Measurements from ENCODE around the gene ARHGEF12.
A peak's percentile ranks its signal among the peaks of the same experiment; 100 is the strongest.

The ARHGEF12 gene, protein sequence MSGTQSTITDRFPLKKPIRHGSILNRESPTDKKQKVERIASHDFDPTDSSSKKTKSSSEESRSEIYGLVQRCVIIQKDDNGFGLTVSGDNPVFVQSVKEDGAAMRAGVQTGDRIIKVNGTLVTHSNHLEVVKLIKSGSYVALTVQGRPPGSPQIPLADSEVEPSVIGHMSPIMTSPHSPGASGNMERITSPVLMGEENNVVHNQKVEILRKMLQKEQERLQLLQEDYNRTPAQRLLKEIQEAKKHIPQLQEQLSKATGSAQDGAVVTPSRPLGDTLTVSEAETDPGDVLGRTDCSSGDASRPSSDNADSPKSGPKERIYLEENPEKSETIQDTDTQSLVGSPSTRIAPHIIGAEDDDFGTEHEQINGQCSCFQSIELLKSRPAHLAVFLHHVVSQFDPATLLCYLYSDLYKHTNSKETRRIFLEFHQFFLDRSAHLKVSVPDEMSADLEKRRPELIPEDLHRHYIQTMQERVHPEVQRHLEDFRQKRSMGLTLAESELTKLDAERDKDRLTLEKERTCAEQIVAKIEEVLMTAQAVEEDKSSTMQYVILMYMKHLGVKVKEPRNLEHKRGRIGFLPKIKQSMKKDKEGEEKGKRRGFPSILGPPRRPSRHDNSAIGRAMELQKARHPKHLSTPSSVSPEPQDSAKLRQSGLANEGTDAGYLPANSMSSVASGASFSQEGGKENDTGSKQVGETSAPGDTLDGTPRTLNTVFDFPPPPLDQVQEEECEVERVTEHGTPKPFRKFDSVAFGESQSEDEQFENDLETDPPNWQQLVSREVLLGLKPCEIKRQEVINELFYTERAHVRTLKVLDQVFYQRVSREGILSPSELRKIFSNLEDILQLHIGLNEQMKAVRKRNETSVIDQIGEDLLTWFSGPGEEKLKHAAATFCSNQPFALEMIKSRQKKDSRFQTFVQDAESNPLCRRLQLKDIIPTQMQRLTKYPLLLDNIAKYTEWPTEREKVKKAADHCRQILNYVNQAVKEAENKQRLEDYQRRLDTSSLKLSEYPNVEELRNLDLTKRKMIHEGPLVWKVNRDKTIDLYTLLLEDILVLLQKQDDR (N-terminal part only)

DNA sequence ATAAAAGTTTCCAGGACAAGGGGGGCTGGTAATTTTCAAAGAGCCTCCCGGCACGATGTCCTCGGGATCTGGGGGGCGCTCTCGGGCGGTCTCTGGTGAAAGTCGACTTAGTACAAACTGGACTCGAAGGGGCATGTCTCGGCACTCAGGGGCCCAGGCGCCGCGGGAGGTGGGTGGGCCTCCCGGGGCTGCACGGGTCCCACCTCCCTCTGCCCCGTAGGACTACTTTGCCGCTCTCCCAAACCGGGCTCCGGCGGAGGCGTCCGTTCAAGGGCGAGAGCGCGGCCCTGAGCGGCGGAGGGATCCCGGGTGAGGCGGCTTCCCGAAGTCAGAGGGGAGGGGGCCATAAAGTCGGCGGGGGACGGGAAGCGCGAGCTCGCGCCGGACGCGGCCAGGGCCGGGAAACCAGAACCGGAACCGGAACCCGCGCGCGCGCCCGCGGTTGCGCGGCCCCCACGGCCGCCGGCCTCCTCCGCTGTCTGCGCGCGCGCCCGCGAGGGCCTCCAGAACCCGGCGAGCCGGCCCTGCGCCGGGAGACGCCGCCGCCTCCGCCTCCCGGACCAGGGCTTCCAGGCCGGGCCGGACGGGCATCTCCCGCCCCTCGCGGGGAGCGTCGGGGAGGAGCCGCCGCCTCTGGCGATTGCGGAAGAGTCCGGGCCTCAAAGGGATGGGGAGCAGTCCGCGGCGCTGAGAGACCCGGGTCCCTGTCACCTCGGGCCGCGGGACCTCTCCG lies at the start of gene ARHGEF12:
Gene ARHGEF12 (plus strand): TSS at position 506 of the 733 bp plus-strand sequence. CDS start 831 bp downstream, outside the sequence.
- DNase-seq, result peak; percentile 95 to 98

DNA sequence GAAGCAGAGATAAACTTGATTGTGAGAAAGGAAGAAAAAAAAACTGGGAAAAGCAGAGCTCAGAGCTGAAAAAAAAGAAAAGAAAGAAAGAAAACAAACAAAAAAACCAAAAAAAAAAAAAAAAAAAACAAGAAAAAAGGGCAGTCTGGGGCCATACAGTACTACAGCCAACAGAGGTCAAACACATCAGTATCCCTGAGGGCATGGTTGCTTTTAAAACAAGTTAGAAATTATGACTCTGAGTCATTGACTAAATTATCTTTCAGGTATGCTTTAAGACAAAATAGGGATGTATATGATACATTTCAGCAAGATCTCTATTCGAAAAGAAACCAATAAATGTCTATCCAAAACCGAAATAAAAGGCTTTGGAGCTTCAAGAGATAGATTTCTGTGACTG lies 48.2 kb upstream of the ARHGEF12 start:
- DNase-seq, result no peak

DNA sequence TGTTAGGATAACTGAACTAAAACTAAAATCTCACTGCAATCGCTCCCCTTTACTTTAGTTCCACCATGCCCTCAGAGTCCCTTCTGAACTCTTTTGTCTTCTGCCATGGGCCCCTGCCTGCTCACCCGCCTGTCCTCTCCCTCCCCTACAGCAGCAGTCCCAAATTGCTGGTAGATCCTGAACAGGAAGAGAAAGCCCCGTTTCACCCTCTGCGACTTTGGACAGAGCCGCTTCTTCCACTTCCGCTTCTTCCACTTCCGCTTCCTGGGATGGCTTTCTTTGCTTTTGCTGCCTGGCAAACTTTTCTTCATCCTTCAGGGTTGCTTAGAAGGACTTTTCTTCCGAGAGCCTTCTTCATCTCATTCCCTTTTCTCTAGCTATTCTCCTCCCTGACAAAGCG lies 46.8 kb upstream of the ARHGEF12 start:
- no peak for DNase-seq

DNA sequence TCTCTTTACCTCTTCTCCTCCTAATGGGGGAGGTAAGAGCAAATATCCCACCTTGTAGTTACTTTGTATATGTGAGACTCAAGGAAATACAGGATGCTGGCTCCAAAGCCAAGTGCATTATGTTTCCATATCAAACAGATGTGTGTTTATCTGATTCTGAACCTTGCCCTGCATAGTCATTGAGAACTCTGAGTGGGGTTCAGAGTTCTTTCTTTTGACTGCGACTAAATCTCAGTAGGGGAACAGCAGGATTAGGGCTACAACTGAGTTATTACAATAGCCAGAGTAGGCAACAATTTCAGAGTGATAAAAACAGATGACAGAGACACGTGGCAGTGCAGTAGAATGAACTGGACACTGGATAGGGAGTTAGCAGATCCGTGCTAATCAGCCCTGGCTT lies 45.3 kb upstream of the ARHGEF12 start:
- DNase-seq, result no peak

DNA sequence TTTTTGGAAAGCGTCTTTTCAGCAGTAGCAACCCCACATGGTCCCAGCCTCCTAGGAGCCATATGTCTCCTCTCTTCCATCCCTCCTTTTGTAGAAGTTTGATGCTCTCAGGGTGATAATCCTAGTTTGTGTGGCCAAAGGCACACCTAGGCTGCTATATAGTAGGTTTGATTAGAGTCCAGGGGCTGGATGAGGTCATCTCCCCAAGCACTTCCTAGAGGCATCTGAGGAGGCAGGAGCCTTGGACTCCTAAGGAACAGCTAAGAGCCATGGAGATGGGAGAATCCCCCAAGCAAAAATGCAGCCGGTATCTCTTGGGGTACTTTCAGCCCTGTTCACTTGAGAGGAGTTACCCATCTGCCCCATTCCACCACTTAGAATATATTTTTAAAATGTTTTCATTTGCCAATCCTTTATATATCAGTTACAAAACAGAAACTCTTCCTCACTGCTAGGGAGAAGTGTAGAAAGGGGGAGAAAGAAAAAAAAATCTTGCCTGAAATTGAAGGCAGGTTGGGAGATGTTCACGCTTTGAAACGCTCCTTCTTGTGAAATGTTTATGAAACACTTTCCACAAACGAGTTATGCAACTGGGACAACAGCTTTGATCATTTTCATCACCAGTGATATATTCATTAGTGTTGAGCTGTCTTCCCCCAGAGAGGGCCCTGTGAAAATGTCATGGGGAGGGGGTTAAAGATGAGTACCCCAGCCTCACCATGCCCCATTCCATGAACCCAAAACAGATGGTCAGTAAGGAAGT lies 43.0 kb upstream of the ARHGEF12 start:
- no peak for DNase-seq

DNA sequence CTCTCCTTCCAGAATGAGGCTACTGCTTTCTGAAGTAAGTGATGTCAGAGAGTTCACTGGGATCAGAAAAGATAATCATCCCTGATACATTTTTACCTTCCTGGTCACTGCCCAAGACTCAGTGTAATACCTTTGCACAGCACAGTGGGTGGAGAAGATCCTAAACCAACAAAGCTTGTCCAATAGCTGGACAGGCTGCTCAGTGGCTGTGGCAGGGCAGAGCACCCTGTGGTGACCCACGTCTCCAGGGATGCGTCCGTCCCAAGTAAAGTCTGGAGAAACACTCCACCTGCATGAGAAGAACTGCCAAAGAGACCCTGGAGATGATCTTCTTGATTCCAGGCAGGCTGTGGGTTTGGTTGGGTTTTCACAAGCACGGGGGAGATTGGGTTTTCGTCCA lies 42.1 kb upstream of the ARHGEF12 start:
- DNase-seq, result no peak

DNA sequence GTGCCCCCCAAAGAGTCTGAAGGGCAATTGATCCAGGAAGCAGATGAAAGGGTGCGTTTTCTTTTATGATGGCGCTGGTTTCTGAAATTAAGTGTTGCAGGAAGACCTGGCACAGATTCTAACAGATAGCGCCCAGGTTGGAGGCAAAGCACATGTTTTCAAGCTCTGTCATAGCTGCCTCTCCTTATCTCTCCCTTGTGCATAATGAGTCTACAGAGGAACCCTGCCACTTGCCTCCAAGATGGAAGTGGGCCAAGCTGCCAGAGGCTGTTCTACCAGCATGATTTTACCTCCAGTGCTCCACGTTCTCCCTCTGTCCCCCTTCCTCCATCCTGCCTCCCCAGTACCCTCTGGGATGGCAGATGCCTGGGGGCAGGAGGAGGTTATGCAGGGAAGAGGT lies 41.1 kb upstream of the ARHGEF12 start:
- DNase-seq, result no peak

DNA sequence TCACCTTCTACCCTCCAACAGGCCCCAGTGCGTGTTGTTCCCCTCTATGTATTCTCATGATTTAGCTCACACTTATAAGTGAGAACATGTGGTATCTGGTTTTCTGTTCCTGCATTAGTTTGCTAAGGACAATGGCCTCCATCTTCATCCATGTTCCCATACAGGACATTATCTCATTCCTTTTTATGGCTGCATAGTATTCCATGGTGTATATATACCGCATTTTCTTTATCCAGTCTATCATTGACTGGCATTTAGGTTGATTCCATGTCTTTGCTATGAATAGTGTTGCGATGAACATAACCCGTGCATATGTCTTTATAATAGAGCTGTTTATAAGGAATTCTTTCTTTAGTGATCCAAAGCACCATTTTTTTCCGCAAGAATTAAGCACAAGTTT lies 39.7 kb upstream of the ARHGEF12 start:
- DNase-seq, result no peak

DNA sequence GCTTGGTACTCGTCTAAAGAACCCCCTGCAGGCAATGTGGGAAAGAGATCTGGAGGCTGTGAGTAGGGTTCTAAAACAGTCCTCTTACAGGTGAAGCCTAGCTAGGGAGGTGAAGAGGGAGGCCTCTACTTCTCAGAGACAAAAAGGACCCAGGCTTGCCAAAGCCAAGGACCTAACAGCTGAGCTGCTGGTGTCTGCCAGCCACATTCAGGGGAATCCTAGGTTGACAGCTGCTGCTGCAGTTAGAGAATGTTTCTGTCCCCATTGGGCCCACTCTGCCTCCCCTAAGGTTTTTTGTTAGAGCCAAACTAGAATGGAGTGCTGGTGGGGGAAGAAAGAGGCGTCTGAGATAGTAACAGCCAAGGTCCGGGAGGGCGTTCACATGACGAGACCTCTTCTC lies 37.8 kb upstream of the ARHGEF12 start:
- no peak for DNase-seq

DNA sequence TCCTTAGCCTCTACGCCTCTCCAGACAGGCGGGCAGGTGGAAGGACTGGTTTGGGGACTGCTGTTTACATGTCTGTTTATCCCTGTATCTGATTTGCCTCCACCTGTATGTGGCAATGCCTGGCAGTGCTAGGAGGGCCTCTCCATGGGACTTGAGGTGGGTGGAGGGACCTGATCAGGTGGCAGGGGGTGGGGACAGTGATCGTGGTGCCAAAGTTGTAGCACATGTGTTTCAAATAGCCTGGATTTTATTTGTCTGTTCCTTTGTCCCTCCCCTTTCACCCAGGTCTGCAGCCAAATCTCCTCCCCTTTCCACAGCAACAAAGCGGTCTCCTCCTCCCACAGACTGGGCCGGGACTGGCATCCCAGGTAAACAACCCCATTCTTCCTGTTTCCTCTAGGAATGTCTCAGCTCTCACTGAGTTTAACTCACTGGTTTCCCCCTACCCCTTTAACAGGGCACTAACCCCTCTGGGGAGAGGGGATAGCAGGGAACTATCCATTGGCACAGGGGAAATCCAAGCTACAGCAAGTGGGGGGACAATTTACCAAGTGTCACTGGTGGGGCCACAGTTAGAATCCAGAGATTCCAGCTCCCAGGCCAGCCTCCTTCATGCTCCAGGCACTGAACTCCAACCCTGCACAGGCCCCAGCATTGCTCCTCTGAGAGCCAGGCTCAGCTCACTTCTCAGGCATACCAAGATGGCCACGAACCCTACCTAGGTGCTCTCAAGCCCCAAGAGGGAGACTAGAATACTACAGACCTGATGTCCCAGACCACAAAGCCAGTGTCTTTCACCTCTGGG lies 34.0 kb upstream of the ARHGEF12 start:
- no peak for DNase-seq

DNA sequence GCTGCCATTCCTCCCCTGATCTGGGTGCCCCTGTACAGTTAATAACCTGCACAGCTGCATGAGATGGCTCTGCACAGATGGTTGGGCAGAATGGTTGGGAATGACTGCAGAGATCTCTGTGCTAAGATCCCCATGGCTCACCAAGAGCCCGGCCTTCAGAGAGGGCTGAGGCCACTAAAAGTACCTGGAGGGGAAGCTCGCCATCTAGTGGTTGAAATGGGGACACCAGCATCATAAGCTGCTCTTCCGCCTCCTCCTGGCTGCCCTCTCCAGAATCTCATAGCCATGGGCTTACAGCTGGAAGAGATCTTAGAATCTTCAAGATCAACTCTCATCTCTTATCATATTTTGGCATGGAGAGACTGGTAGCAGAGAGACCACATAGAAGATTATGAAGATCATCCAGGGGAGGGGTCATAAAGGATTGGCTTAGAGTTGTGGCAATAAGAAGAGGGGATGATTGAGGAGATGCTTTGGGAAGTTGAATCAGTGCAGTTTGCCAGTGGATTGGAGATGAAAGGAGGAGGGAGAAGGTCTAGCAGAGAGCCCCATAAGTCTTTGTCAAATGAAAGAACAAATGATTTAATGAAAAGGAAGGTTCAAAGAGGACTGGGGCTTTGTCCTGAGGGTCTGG lies 33.1 kb upstream of the ARHGEF12 start:
- peak; percentile 70 to 74 for DNase-seq

DNA sequence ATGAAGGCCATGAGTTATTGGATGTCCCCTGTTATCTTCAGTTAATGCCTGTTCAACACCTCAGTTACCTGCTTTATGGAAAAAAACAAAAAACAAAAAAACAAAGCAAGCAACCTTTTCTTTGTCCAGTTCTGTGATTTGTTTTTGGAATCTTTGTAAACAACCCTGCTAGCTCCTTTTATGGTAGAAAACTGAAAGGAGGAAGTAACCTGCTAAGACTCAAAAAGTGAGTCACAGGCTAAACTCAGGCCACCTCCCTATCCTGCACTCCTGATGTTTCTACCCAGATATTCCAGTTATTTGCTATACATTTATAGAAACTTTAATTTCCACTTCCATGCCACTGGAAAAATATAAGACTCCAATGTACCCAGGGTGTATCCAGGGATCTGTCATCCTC lies 31.7 kb upstream of the ARHGEF12 start:
- DNase-seq, result no peak

DNA sequence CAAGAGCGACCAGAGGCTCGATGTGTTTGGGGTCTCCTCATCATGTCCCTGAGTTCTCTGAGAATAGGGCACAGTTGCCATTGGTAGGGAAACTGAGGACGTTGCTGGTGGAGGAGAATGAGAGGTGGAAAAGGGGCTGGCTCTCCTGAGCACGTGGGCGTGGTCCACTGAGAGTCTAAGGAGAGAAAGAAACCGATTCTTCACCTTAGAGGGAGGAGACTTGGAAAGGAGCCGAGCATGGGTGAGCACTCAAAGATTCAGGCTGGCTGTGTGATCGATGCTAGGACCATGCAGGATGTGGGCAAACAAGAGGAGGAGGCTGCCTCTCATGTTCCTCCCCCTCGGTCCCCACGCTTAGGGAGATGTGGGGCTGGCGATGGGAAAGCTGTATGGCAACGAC lies 30.9 kb upstream of the ARHGEF12 start:
- DNase-seq, result no peak

DNA sequence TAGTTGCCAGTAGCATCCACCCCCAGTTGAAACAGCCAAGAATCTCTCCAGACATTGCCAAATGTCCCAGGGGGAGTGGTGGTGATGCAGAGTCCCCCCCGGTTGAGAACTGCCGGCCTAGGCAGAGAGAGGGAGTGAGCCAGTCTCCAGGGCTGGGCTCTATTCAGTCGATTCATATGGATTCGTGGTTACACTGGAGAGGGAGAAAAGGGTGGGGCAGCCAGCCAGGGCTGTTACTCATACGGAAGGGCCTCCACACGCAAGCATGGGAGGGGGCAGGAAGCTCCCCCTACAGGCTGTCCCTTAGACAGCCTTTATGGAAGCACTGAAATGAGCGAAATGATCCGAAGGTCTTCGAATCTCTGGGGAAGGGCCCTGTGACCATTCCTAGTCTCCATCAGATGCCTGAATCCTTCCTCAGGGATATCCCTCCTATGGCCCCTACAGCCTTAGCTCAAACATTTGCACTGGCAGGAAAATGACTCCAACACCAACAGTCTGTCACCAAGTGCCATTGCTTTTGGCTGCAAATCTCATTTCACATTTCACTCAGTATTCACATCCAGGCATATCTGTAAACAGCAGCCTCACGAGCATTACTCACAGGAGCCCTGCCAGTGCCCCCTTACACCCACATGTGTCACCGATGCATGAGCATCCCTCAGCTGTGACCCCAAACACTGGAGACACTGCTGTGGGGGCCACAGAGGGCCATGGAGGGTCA lies 29.5 kb upstream of the ARHGEF12 start:
- DNase-seq, result no peak

DNA sequence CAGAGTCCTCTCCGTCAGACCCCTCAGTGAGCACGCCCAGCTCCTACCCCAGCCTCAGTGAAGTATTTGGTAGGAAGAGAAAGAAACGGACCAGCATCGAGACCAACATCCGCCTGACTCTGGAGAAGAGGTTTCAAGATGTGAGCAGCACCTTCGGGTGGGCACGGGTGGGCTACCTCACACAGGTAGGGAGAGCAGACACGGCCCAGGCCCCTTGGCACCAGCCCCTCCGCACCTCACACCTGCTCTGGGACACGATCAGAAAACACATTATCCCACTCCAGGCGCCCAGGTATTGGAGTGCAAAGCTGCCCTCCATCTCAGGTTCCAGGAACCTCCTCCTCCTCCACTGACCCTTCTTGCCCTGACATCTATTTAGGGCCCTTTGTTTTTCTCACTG lies 28.7 kb upstream of the ARHGEF12 start:
- no peak for DNase-seq

DNA sequence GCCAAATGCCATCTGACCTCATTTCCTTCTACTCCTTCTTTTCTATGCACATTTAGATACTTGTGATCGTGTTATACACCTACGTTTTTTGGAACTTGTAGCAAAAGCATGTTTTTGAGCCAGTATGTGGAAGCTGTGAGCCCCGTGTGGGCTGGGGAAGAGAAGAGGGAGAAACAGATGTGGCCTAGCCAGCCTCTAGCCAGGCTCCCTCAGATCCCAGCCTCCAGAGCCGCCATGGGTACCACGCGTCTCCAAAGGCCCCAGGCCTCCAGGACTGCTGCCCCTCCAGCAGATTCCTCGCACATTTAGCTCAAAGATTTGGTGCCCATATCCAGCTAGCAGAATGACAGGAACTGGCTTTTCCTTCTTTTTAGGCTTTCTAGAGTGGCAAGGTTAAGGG lies 28.1 kb upstream of the ARHGEF12 start:
- no peak for DNase-seq

DNA sequence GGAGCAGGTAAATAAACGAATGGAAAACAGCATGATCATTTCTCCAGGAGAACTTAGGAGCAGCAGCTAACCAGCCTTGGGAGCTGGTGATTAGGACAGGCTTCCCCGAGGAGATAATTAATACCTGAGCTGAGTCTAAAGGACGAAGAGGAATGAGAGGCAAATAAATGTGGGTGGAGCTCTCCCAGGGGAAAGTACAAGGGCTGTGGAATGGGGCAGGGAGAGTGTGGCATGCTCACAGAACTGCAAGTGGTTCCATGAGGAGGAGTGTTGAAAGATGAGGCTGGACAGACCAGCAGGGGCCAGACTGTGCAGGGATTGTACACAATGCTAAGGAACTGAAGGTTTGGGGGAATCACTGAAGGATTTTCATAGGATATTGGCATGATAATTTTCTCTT lies 25.3 kb upstream of the ARHGEF12 start:
- peak in 1 of 2 experiments; percentile 31 for DNase-seq

DNA sequence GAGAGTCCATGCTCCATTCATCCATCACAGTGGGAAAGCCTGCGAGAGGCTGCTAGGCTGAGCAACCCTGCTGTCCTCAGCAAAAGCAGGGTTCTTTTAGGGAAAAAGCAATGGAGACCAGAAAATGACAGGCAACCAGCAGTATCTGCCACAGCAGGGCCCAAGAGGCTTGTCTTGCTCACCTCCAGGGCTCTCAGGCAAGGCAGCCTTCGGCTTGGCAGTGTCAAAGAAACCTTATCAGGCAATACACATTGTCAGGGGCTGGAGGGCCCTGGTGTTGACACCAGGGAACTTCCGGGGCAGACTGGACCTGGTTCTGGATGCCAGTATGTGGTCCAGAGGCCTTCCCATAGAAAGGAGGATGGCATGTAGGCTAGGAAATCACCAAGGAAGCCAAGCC lies 21.4 kb upstream of the ARHGEF12 start:
- DNase-seq, result no peak

DNA sequence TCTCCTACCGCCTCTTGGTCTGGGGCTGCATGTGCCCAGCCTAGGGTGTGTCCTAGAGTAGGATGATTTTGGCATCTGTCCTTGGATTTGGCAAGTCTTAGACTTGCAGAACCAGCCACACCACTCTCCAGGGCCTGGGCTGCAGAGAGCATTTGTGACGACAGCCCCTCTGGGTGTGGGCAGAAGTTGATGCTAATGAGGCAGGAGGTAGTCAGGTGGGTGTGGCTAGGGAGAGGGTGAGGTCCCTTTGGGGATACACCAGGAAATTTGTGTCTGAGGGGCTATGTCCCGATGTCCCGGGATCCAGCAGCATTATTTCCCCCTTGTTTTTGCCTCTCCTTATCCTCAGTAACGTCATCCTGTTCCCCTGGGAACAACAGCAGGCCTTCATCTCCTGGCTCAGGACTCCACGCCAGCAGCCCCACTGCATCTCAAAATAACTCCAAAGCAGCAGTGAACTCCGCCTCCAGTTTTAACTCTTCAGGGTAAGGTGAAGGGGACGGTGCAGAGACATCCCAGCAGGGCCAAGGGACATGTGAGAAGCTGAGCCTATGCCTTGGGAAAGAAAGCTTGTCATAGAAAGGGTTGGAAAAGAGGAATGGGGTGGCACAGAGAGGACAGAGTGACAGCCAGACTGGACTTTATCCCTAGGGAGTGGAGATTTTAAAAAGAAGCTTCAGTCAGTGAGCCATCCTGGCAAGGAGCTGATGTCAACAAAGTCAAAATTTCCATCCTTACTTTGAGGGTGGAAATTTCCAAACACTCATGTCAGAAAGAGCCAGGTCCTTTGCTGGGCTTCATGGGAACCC lies 19.1 kb upstream of the ARHGEF12 start:
- no peak for DNase-seq

Measured in NCI-H2081 (cell line).